GM20000 (cell line): ENCODE data around the gene PDE1C.

Source experiments
- DNase-seq: peaks from one replicate; pipeline ENCODE4 v3.0.0; 2012; ENCODE audit warnings: low spot score
- CTCF ChIP-seq: IDR thresholded peaks from 2 replicates; pipeline ENCODE4 v1.5.1; 2012; ENCODE audit warnings: mild to moderate bottlenecking, control low read depth; ENCODE audit errors: extremely low read depth, missing control alignments

The PDE1C gene

GRCh38 chr7:31716355-31716754, 353.9 kb downstream of the PDE1C start:
- TF ChIP-seq CTCF, result no peak
- DNase-seq, result no peak

- DNase-seq, result no peak
- TF ChIP-seq CTCF, result no peak
Measured at GRCh38 chr7:31710171-31710570, 360.0 kb downstream of the PDE1C start.

- no peak for DNase-seq
- no peak for TF ChIP-seq CTCF
Measured at GRCh38 chr7:31707089-31707488, 363.1 kb downstream of the PDE1C start.

GRCh38 chr7:31705377-31705776, 364.8 kb downstream of the PDE1C start:
- DNase-seq, result peak; percentile 17
- no peak for TF ChIP-seq CTCF

- no peak for TF ChIP-seq CTCF
- no peak for DNase-seq
Measured at GRCh38 chr7:31702354-31702753, 367.9 kb downstream of the PDE1C start.
